NT2/D1 (cell line): ENCODE measurements around the gene RGS19.

Experiments
- YY1 ChIP-seq: IDR thresholded peaks from 2 replicates; pipeline ENCODE4 v1.6.1; 2011; ENCODE audit not compliant: insufficient read length, insufficient read depth
- ZNF274 ChIP-seq: IDR thresholded peaks from 2 replicates; pipeline ENCODE4 v1.6.1; 2011; ENCODE audit warnings: mild to moderate bottlenecking, low read depth, low read length

DNA sequence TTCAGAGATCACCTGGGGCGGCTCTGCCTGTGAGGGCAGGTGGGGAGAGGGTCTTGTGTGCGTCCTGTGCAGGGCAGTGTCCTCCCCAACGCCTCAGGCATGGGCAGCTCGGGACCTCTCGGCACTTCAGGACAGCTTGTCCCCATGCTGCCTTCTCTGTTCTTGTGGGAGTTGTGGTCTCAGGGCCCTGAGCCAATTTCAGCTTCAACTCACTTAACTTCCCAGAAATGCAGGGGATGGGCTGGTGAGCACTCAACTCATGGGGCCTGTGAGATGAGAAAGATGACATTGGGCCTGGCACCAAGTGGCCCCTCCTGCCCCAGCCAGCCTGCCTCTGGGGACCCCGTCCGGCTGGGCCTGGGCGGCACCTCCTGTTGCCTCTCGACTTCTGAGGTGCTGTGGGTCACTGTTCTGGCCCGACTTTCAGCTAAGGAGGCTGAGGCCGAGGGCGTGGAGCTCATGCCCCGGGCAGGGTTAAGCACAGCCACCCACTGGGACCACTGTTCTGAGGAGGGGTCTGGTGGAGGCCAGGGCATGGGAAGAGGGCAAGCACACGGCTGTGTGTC lies 6.7 kb downstream of the RGS19 start:
- no peak for TF ChIP-seq YY1
- no peak for TF ChIP-seq ZNF274
